Measurements from ENCODE around the gene MYH11.

MYH11 gene

GRCh38 chr16:15782573-15783365 is 74.1 kb downstream of the MYH11 start:
- H3K4me3 ChIP-seq (ENCODE audit: control insufficient read depth, low read depth, low read length): no peak overlapping the region
- no peak for DNase-seq (ENCODE audit: low read depth)
- no peak for TF ChIP-seq CTCF (IDR thresholded peaks at IDR 0.05; ENCODE audit: control insufficient read depth, insufficient read depth, low read depth, low read length, missing control alignments)

- no peak overlapping the region for H3K4me3 ChIP-seq (ENCODE audit: control insufficient read depth, low read depth, low read length)
- TF ChIP-seq CTCF (IDR thresholded peaks at IDR 0.05; ENCODE audit: control insufficient read depth, insufficient read depth, low read depth, low read length, missing control alignments): no peak
- DNase-seq (ENCODE audit: low read depth): no peak
Observed at GRCh38 chr16:15781650-15782049, 75.2 kb downstream of the MYH11 start.

GRCh38 chr16:15780805-15781204 is 76.0 kb downstream of the MYH11 start:
- no peak for TF ChIP-seq CTCF (IDR thresholded peaks at IDR 0.05; ENCODE audit: control insufficient read depth, insufficient read depth, low read depth, low read length, missing control alignments)

GRCh38 chr16:15779664-15780351 is 77.0 kb downstream of the MYH11 start:
- no peak for DNase-seq (ENCODE audit: low read depth)
- H3K4me3 ChIP-seq (ENCODE audit: control insufficient read depth, low read depth, low read length): no peak overlapping the region
- TF ChIP-seq CTCF (IDR thresholded peaks at IDR 0.05; ENCODE audit: control insufficient read depth, insufficient read depth, low read depth, low read length, missing control alignments): no peak

More at GRCh38 chr16:15780805-15781204, 76.0 kb downstream of the MYH11 start:
- DNase-seq (ENCODE audit: low read depth): no peak
- H3K4me3 ChIP-seq (ENCODE audit: control insufficient read depth, low read depth, low read length): no peak overlapping the region

GRCh38 chr16:15778999-15779614 is 77.7 kb downstream of the MYH11 start:
- H3K4me3 ChIP-seq (ENCODE audit: control insufficient read depth, low read depth, low read length): no peak overlapping the region
- TF ChIP-seq CTCF (IDR thresholded peaks at IDR 0.05; ENCODE audit: control insufficient read depth, insufficient read depth, low read depth, low read length, missing control alignments): no peak
- no peak for DNase-seq (ENCODE audit: low read depth)

- TF ChIP-seq CTCF (IDR thresholded peaks at IDR 0.05; ENCODE audit: control insufficient read depth, insufficient read depth, low read depth, low read length, missing control alignments): no peak
- no peak overlapping the region for H3K4me3 ChIP-seq (ENCODE audit: control insufficient read depth, low read depth, low read length)
- no peak for DNase-seq (ENCODE audit: low read depth)
Observed at GRCh38 chr16:15778204-15778743, 78.6 kb downstream of the MYH11 start.

Measured in AG09309 (cell line).